Lower leg skin (tissue), 3 donors: ENCODE results near the gene TRIM17.

Experiments
- POLR2A ChIP-seq, 2 donors: fragments of 450-650 bp; IDR thresholded peaks; one replicate each; pipeline ENCODE4 v1.6.1; 2016 to 2017; ENCODE audit warnings: antibody characterized with exemption in 2 of 2, mild to moderate bottlenecking in 1 of 2, moderate library complexity in 1 of 2
- TF ChIP-seq, protein P1 (sequence below), 3 donors: fragments of 450-650 bp; IDR thresholded peaks; one replicate each; pipeline ENCODE4 v1.5.1; 2016; ENCODE audit warnings: antibody characterized with exemption in 3 of 3, mild to moderate bottlenecking in 3 of 3, moderate library complexity in 2 of 3

DNA sequence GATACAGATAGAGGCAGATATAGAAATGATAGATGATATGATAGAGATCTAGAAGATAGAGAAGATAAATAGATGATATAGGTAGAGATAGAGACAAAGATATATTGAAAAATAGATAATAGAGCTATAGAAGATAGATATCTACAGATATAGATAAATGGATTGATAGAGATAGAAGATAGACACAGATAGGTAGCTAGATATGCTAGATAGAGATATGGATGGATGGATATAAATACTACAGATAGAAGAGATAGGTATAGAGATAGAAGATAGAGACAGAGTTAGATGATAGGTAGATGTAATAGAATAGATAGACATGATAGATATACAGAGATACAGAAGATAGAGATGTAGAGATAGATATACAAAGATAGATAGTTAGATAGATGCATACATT is 31.4 kb downstream of the TRIM17 start:
- TF ChIP-seq, protein P1, sequence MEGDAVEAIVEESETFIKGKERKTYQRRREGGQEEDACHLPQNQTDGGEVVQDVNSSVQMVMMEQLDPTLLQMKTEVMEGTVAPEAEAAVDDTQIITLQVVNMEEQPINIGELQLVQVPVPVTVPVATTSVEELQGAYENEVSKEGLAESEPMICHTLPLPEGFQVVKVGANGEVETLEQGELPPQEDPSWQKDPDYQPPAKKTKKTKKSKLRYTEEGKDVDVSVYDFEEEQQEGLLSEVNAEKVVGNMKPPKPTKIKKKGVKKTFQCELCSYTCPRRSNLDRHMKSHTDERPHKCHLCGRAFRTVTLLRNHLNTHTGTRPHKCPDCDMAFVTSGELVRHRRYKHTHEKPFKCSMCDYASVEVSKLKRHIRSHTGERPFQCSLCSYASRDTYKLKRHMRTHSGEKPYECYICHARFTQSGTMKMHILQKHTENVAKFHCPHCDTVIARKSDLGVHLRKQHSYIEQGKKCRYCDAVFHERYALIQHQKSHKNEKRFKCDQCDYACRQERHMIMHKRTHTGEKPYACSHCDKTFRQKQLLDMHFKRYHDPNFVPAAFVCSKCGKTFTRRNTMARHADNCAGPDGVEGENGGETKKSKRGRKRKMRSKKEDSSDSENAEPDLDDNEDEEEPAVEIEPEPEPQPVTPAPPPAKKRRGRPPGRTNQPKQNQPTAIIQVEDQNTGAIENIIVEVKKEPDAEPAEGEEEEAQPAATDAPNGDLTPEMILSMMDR (IDR thresholded peaks at IDR 0.05) = no peak
- TF ChIP-seq POLR2A (IDR thresholded peaks at IDR 0.05) = no peak
